GM18499 (cell line): ENCODE data around the gene RRAD.
"Not testable (repeated sequence)": the region's sequence is repeated elsewhere in the genome, so short reads cannot be mapped to it uniquely, and the experiment has no call there.

Experiments used
- ATAC-seq: cut with Tn5 transposase; IDR thresholded peaks from one replicate; pipeline ENCODE4 v1.9.1; 2021; ENCODE audit warnings: moderate number of reproducible peaks; ENCODE audit not compliant: insufficient read depth, unreplicated experiment

The RRAD gene

GRCh38 chr16:66952430-66953110 is 27.2 kb upstream of the RRAD start:
- ATAC-seq = no peak

DNA sequence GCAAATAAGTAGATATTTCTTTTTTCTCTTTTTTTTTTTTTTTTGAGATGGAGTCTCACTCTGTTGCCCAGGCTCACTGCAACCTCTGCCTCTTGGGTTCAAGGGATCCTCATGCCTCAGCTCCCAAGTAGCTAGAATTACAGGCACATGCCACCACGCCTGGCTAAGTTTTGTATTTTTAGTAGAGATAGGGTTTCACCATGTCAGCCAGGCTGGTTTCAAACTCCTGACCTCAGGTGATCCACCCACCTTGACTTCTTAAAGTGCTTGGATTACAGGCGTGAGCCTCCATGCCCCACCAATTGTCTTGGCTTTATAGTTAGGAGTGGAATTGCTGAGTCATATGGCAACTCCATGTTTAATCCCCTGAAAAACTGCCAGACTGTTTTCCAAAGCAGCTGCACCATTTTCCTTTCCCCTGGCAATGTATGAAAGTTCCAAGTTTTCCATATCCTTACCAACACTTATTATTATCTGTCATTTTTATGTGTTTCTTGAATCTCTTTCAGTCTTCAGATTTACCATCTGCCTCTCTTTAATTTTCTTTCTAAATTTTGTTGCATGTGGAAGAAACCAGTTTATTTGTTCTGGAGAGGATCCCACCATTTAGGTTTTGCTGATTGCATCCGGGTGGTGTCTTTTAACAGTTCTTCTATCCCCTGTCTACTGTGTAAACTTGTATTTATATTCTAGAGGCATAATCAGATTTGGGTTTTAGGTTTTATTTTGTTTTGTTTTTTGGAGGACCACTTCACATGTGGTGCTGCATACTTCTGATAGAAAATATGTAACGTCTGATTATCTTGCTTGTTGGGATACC is 25.8 kb upstream of the RRAD start:
- ATAC-seq = no peak

GRCh38 chr16:66950437-66950836 is 25.1 kb upstream of the RRAD start:
- ATAC-seq = no peak

- no peak for ATAC-seq
Measured at GRCh38 chr16:66949472-66949871, 24.1 kb upstream of the RRAD start.

GRCh38 chr16:66948837-66949225 is 23.5 kb upstream of the RRAD start:
- ATAC-seq = no peak

- ATAC-seq = no peak
Measured at GRCh38 chr16:66948134-66948836, 22.9 kb upstream of the RRAD start.

DNA sequence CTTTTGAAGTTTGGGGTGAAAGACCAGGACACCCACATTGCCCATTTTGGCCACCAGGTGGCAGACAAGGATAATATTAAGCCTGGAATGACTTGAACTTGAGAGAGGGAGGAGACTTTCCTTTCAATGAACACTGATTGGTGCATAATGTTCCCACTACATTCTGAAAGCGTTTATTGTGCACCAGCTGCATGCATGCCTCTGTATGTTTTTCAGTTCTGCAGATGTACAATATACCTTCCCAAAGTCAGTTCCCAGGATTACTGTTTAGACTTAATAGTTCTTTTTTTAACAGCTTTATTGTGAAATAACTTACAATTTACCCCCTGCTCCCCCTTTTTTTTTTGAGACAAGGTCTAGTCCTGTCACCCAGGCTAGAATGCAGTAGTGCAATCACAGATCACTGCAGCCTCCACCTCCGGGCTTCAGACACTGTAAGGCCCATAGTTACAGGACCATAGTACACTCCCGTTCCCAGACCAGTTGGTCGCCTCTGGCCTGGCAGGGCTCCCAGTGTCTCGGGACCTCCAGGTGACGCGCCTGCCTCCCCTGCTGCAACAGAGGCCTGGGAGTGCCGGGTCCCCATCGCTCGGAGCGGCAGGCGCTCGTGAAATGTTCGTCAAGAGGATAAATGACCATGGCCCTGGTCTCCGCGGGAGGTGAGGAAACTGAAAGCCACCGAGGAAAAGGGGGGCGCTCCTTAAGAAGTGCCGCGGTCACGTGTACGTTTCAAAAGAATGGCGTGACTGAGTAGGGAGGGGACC is 22.1 kb upstream of the RRAD start:
- ATAC-seq = no peak

- no peak for ATAC-seq
Measured at GRCh38 chr16:66946974-66947301, 21.6 kb upstream of the RRAD start.

DNA sequence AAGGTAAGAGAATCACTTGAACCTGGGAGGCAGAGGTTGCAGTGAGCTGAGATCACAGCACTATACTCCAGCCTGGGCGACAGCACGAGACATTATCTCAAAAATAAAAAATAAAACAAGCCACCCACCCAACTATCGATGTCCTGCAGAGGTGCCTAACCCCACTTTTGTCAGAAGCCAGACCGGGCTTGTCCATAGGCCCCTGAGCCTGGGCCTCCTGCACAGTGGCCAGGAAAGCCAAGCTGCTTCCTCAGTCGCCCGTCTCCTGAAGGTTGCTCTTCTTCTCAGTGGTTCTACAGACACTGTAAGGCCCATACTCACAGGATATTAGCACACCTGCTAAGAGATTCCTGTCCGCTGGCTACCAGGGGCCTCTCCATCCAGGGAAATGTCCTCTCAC is 21.2 kb upstream of the RRAD start:
- no peak for ATAC-seq

DNA sequence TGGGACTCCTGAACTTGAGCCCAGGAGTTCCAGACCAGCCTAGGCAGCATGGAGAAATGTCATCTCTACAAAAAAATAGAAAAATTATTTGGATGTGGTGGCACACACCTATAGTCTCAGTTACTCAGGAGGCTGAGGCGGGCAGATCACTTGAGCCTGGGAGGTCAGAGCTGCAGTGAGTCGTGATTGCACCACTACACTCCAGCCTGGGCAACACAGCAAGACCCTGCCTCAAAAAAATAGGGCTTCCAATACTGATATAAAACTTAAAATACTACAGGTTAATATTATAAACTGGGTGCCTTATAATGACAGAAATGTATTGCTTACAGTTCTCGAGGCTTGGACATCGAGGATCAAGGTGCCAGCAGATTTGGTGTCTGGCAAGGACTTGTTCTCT is 20.6 kb upstream of the RRAD start:
- no peak for ATAC-seq

DNA sequence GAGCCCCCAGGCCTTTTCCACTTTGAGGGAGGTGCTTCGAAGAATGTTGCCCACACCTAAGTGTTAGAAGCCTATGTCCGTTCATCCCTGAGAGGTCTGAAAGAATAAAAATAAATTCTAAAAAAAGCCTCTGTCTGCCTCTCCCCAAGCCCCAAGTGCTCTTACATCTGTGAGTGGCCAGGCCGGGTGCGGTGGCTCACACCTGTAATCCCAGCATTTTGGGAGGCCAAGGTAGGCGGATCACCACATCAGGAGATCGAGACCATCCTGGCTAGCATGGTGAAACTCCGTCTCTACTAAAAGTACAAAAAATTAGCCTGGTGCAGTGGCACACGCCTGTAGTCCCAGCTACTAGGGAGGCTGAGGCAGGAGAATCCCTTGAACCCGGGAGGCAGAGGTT is 19.6 kb upstream of the RRAD start:
- ATAC-seq = not testable (repeated sequence)

- no peak for ATAC-seq
Measured at GRCh38 chr16:66944054-66944441, 18.7 kb upstream of the RRAD start.

DNA sequence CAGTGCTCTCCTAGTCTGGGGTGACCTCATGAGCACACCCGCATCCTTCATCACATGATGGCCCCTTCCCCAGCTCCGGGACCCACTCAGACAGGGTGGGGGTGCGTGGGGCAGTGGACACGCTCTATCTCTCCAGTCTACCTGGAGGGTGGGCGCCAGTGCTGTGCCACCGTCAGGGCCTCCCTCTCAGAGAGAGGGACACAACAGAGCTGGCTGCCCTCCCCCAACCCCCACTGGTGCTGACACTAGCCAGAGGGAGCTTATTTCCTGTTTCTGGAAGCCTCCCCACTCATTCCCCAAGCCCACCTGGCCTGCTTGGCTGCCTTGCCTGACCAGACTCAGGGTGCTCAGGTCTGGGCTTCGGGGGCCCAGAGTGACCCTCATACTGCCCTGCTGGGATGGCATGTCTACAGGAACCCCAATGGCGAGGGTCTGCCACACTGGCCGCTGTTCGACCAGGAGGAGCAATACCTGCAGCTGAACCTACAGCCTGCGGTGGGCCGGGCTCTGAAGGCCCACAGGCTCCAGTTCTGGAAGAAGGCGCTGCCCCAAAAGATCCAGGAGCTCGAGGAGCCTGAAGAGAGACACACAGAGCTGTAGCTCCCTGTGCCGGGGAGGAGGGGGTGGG is 18.2 kb upstream of the RRAD start:
- no peak for ATAC-seq

DNA sequence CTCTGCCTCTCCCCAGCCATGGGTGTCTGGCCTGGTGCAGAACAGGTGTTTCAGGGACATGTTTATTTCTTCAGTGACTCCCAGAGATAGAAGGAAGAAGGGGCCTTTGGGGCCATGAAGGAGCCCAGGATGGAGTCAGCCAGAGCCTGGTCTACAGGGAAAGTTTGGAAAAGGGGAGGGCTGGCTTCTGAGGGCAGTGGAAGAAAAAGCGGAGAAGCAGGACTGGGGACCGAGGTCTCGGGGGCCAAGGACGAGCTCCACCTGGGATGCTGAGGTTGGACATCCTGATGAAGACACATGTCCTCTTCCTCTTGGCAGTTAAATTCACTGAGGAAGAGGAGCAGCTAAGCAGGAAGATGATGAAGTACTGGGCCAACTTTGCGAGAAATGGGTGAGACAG is 17.6 kb upstream of the RRAD start:
- no peak for ATAC-seq

DNA sequence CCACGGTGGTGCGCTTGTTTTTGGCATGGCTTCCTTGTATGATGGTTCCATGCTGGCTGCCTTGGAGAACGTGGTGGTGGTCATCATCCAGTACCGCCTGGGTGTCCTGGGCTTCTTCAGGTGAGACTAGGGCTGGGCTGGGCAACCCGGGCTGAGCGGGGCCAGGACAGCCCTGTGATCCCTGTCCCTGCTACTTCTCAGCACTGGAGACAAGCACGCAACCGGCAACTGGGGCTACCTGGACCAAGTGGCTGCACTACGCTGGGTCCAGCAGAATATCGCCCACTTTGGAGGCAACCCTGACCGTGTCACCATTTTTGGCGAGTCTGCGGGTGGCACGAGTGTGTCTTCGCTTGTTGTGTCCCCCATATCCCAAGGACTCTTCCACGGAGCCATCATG is 14.9 kb upstream of the RRAD start:
- no peak for ATAC-seq

- ATAC-seq = no peak
Measured at GRCh38 chr16:66939366-66939765, 14.0 kb upstream of the RRAD start.

GRCh38 chr16:66937725-66938337 is 12.5 kb upstream of the RRAD start:
- ATAC-seq = no peak

GRCh38 chr16:66936889-66937554 is 11.7 kb upstream of the RRAD start:
- no peak for ATAC-seq

DNA sequence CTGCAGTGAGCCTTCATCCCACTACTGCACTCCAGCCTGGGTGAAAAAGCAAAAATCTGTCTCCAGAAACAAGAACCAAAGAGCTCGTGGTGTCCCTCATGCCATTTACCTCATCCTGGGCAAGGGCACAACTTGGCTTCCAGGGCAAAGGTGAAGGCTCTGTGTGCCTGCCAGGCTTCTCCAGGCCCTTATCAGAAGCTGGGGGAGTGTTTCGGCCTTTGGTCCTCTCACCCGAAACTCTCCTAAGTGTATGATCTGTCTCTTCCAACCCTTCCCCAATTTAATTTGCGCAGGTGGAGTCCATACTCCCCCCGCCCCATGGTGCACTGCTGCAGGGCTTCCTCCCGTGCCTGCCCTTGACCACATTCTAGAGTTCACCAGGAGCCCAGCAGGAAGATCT is 11.1 kb upstream of the RRAD start:
- ATAC-seq = no peak
